GM21723 (cell line): ENCODE results near the gene NPTXR.
A peak's percentile ranks its signal among the peaks of the same experiment; 100 is the strongest.

Source experiments
- ATAC-seq: cut with Tn5 transposase; IDR thresholded peaks from one replicate; pipeline ENCODE4 v1.9.1; 2021; ENCODE audit warnings: mild to moderate bottlenecking, moderate library complexity; ENCODE audit not compliant: unreplicated experiment

The NPTXR gene

GRCh38 chr22:38843657-38844314 lies at the start of gene NPTXR:
Gene NPTXR (minus strand): TSS chr22:38844028.
- ATAC-seq = no peak

GRCh38 chr22:38891256-38891655 lies 47.4 kb upstream of the NPTXR start:
- no peak for ATAC-seq

- no peak for ATAC-seq
Observed at GRCh38 chr22:38890377-38890776, 46.5 kb upstream of the NPTXR start.

DNA sequence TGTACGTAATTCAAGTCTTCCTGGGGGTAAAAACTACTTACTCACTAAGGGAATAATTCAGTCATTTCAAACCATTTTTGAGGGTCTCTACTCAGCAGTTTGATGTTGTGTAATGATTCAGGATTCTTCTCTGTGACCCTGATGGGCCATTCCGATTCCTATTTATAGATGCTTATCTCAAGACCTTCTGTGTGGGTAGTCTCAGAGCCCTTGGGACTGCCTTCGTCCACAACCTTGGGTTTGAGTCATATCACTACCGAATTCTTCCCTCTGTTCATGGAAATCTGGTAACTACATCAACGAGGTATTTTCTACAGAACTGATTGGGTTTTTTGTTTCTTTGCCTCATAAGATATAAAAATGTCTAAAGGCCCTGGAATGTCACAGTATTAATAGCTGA lies 42.5 kb upstream of the NPTXR start:
- no peak for ATAC-seq

- no peak for ATAC-seq
Observed at GRCh38 chr22:38882972-38883622, 39.3 kb upstream of the NPTXR start.

DNA sequence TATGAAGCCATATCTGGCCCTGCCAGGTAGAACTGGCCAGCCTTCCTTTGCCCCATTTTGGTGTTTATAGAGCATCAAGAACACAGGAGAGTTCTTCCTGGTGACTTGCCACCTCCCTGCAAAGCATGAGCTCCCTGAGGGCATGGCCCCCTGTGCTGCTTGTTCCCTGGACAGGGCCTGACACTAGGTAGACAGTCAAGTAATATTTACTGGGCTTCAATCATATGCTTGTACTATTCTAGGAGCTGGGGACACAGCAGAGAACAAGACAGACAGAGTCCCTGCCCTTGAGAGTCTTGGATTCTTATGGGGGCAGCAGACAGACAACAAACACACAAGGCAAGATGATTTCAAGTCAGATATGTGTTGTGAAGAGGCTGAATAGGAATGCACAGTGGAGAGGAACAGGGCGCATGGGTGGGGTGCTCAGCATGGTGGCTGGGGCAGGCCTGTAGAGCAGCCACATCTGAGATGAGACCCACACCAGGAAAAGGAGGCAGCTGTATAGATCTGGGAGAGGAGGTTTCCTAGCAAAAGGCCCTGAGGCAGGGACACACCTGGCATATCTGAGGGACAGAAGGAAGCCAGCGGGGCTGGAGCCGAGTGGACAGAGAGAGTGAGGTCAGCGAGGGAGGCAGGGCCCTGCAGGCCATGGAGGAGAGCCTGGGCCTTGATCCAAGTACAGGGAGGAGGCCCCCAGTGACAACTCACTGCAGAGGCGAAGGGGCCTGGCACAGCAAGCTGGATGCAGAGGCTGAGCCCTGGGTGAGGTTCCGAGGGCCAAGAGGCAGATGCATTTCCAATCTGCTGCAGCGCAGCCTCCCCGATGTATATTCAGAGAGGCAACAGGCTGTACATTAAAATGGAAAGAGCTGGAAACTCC lies 38.4 kb upstream of the NPTXR start:
- no peak for ATAC-seq

- ATAC-seq = no peak
Observed at GRCh38 chr22:38881464-38881871, 37.6 kb upstream of the NPTXR start.

- ATAC-seq = no peak
Observed at GRCh38 chr22:38879961-38880360, 36.1 kb upstream of the NPTXR start.

DNA sequence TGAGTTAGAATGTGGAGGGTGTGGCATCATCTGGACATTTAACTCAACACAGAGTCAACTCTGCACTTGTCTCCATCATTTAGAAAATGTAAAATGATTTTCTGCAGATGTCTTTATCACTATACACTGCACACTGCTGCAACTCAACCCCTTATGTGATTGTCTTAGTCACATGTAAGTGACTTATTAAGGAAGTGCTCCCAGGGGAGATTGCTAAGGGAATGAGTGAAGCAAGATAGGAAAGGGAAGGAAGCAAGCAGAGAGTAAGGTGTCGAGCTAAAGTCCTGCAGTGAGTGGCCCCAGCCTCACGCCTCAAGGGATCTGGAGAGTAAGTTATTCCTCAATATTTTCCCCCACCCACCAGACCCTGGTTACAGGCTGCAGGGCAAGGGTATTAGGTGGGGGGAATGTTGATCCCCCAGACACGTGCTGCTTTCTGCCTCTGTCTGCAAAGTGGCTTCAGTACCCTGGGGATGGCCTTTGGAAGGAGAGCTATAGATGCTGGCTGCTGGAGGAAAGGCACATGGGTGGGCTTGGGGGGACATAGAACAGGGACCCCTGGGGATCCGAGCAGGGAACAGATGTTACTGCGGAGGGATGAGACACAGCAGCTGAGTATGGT lies 35.4 kb upstream of the NPTXR start:
- no peak for ATAC-seq

GRCh38 chr22:38878001-38878400 lies 34.2 kb upstream of the NPTXR start:
- ATAC-seq = no peak

GRCh38 chr22:38874529-38875222 lies 30.8 kb upstream of the NPTXR start:
- no peak for ATAC-seq

- ATAC-seq = no peak
Observed at GRCh38 chr22:38873469-38874411, 29.9 kb upstream of the NPTXR start.

DNA sequence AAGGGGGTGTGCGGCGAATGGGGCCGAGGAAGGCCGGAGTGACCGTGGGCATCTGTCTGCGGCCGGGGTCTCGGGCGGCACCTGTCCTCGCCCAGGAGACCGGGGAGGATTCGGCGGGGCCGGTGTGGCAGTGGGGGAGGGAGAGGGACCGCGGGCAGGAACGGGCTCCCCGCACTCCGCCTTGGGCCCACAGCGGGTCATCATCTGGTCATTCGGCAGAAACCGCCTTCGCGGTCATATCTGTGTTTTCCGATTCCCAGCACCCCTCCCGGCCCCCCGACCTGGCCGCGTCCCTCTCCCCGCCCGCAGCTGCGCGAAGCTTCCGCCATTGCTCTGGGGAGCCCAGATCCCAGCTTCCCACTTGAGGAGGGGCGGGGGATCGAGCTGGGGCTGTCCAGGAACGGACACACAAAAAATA lies 29.0 kb upstream of the NPTXR start:
- no peak for ATAC-seq

GRCh38 chr22:38872172-38872830 lies 28.5 kb upstream of the NPTXR start, which contains the start of gene CBX6:
Gene CBX6 (minus strand): TSS chr22:38872216. CDS start chr22:38872190, 26 bp downstream.
- ATAC-seq = peak; percentile 50

DNA sequence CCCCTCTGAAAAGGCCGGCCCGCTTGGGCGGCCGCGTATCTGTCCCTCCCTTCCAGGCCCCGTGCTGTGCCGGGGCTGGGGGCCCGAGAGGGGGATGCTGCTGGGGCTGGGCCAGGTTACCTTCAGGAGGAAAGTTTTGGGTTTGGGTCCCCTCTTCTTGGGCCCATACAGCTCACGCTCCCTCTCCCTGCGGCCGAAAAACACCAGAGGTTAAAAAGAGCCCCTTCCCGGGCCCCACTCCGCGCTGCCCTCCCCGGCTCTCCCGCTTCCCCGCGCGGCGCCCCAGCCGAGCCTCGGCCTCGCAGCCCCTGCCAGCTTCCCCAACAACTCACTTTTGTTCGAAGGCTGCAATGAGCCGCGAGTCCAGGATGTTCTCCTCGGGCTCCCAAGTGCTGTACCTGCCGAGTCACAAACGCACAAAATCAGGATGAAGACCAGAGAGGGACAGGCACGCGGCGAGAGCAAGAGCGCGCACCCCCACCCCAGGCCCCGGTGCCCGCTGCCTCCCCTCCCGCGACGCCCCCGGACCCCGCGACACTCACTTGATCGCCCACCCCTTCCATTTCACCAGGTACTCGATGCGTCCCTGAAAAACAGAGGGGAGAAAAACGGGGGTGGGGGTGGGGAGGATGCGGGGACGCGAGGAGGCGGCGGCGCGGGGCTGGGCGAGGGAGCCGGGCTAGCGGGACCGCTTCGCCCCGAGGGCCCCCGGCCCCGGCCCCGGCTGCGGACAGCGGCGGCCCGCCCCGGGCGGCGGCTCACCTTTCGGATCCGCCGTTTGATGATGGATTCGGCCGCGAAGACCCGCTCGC lies 27.7 kb upstream of the NPTXR start:
- ATAC-seq = peak; percentile 15

GRCh38 chr22:38870791-38871359 lies 27.0 kb upstream of the NPTXR start:
- ATAC-seq = no peak

GRCh38 chr22:38870312-38870741 lies 26.5 kb upstream of the NPTXR start:
- no peak for ATAC-seq

- no peak for ATAC-seq
Observed at GRCh38 chr22:38869663-38870062, 25.8 kb upstream of the NPTXR start.
